ENCODE data around the gene STXBP5. TPM values are rescaled to one million over a fixed set of nuclear protein-coding genes. Genes with fewer than 3 reads are reported as not detected.

Gene STXBP5
- total and polyA plus RNA-seq, 4 donors = 1.9 to 8.9 (median 4.8) TPM

GRCh38 chr6:147158881-147159280 lies 45.3 kb upstream of the STXBP5 start (continued):
- TF ChIP-seq YY1 (IDR thresholded peaks at IDR 0.05) = no peak

- DNase-seq (ENCODE audit: low spot score) = no peak
- no peak for TF ChIP-seq YY1 (IDR thresholded peaks at IDR 0.05)
- TF ChIP-seq SP1 (IDR thresholded peaks at IDR 0.05) = no peak
- no peak for TF ChIP-seq RXRA (IDR thresholded peaks at IDR 0.05)
- Histone ChIP-seq H3K4me1 (ENCODE audit: control insufficient read depth in 4 of 4, insufficient read depth in 4 of 4, low read length in 3 of 4) (no peaks in the 10 kb centered on the region), H3K9me3 (ENCODE audit: control insufficient read depth in 4 of 4, low read length in 3 of 4) (no peaks in the 10 kb centered on the region), H3K27ac (ENCODE audit: low read depth in 1 of 2, low read length in 2 of 2) (no peak overlapping the region), H3K9ac (ENCODE audit: low read depth in 1 of 2, low read length in 2 of 2) (no peak overlapping the region), H3K27me3 (ENCODE audit: control insufficient read depth in 4 of 4, insufficient read depth in 4 of 4, low read length in 3 of 4) (no peaks in the 10 kb centered on the region), H3K4me3 (ENCODE audit: low read depth in 1 of 3, low read length in 3 of 3) (no peak overlapping the region), H3K36me3 (ENCODE audit: control insufficient read depth in 4 of 4, insufficient read depth in 3 of 4, low read depth in 1 of 4, low read length in 3 of 4) (no peaks in the 10 kb centered on the region)
- WGBS = 81% methylated on average over 2 of the region's 2 CpGs
Measured at GRCh38 chr6:147159536-147160374, 44.5 kb upstream of the STXBP5 start.

DNA sequence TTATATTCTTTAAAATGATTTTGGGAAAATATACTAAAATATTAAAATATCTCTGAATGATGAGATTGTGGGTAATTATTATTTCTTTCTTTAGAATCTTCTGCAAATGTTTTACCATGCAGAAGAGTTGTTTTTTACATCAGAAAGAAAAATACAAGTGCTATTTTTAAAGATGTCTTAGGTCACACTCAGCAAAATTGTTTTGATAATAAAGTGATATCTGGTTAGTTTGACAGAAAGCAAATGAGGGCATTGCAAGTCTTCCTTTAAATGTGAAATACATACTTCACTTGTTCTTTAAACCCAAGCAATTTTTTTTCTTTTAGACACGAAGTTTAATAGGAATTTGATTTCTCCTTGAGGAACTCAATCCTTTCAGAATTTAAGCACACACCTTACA lies 43.6 kb upstream of the STXBP5 start:
- Histone ChIP-seq H3K36me3 (ENCODE audit: control insufficient read depth in 4 of 4, insufficient read depth in 3 of 4, low read depth in 1 of 4, low read length in 3 of 4) (no peaks in the 10 kb centered on the region), H3K27me3 (ENCODE audit: control insufficient read depth in 4 of 4, insufficient read depth in 4 of 4, low read length in 3 of 4) (no peaks in the 10 kb centered on the region), H3K27ac (ENCODE audit: low read depth in 1 of 2, low read length in 2 of 2) (no peak overlapping the region), H3K4me3 (ENCODE audit: low read depth in 1 of 3, low read length in 3 of 3) (no peak overlapping the region), H3K9me3 (ENCODE audit: control insufficient read depth in 4 of 4, low read length in 3 of 4) (no peaks in the 10 kb centered on the region), H3K4me1 (ENCODE audit: control insufficient read depth in 4 of 4, insufficient read depth in 4 of 4, low read length in 3 of 4) (no peaks in the 10 kb centered on the region), H3K9ac (ENCODE audit: low read depth in 1 of 2, low read length in 2 of 2) (no peak overlapping the region)
- TF ChIP-seq YY1 (IDR thresholded peaks at IDR 0.05) (no peak), RAD21 (IDR thresholded peaks at IDR 0.05) (no peak), ZBTB33 (IDR thresholded peaks at IDR 0.05) (no peak), GABPA (IDR thresholded peaks at IDR 0.05 in 1 of 2, conservative IDR thresholded peaks at IDR 0.05 in 1 of 2) (no peak), JUND (IDR thresholded peaks at IDR 0.05) (no peak), RXRA (IDR thresholded peaks at IDR 0.05) (no peak), ATF3 (IDR thresholded peaks at IDR 0.05) (no peak), FOXA2 (IDR thresholded peaks at IDR 0.05) (no peak), TAF1 (conservative IDR thresholded peaks at IDR 0.05) (no peak), HNF4A (conservative IDR thresholded peaks at IDR 0.05) (no peak)
- TF ChIP-seq, protein P1, sequence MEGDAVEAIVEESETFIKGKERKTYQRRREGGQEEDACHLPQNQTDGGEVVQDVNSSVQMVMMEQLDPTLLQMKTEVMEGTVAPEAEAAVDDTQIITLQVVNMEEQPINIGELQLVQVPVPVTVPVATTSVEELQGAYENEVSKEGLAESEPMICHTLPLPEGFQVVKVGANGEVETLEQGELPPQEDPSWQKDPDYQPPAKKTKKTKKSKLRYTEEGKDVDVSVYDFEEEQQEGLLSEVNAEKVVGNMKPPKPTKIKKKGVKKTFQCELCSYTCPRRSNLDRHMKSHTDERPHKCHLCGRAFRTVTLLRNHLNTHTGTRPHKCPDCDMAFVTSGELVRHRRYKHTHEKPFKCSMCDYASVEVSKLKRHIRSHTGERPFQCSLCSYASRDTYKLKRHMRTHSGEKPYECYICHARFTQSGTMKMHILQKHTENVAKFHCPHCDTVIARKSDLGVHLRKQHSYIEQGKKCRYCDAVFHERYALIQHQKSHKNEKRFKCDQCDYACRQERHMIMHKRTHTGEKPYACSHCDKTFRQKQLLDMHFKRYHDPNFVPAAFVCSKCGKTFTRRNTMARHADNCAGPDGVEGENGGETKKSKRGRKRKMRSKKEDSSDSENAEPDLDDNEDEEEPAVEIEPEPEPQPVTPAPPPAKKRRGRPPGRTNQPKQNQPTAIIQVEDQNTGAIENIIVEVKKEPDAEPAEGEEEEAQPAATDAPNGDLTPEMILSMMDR (IDR thresholded peaks at IDR 0.05; ENCODE audit: low read depth, low read length, missing input control) = no peak
- TF ChIP-seq, protein P2, sequence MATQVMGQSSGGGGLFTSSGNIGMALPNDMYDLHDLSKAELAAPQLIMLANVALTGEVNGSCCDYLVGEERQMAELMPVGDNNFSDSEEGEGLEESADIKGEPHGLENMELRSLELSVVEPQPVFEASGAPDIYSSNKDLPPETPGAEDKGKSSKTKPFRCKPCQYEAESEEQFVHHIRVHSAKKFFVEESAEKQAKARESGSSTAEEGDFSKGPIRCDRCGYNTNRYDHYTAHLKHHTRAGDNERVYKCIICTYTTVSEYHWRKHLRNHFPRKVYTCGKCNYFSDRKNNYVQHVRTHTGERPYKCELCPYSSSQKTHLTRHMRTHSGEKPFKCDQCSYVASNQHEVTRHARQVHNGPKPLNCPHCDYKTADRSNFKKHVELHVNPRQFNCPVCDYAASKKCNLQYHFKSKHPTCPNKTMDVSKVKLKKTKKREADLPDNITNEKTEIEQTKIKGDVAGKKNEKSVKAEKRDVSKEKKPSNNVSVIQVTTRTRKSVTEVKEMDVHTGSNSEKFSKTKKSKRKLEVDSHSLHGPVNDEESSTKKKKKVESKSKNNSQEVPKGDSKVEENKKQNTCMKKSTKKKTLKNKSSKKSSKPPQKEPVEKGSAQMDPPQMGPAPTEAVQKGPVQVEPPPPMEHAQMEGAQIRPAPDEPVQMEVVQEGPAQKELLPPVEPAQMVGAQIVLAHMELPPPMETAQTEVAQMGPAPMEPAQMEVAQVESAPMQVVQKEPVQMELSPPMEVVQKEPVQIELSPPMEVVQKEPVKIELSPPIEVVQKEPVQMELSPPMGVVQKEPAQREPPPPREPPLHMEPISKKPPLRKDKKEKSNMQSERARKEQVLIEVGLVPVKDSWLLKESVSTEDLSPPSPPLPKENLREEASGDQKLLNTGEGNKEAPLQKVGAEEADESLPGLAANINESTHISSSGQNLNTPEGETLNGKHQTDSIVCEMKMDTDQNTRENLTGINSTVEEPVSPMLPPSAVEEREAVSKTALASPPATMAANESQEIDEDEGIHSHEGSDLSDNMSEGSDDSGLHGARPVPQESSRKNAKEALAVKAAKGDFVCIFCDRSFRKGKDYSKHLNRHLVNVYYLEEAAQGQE (IDR thresholded peaks at IDR 0.05) = no peak
- 71% methylated on average over 1 of the region's 1 CpG for WGBS
- no peak for DNase-seq (ENCODE audit: low spot score)

All from liver (tissue), 9 donors.